WTC11 (cell line): ENCODE results near the gene LTBP3. TPM values are rescaled to one million over a fixed set of nuclear protein-coding genes. Genes with fewer than 3 reads are reported as not detected.

Experiments used
- AR ChIP-seq: fragments of 250-450 bp; sonication (Bioruptor Pico); IDR thresholded peaks from 2 replicates; pipeline ENCODE4 v1.9.0; 2021; ENCODE audit warnings: mild to moderate bottlenecking
- FOXJ3 ChIP-seq: sonication (generic); formaldehyde crosslinking; IDR thresholded peaks from 2 replicates; pipeline ENCODE4 v1.9.0; 2021; ENCODE audit warnings: missing genetic modification reagents, mild to moderate bottlenecking, borderline replicate concordance
- GABPB1 ChIP-seq: sonication (generic); formaldehyde crosslinking; IDR thresholded peaks from 2 replicates; pipeline ENCODE4 v1.8.1; 2023; ENCODE audit warnings: mild to moderate bottlenecking, missing genetic modification reagents
- GTF2I ChIP-seq: fragments of 250-450 bp; sonication (Bioruptor Pico); conservative IDR thresholded peaks from 2 replicates; pipeline ENCODE4 v1.4.0; 2021; ENCODE audit warnings: mild to moderate bottlenecking
- HMGA2 ChIP-seq: fragments of 250-450 bp; sonication (Bioruptor Pico); IDR thresholded peaks from 2 replicates; pipeline ENCODE4 v1.4.0; 2021; ENCODE audit warnings: mild to moderate bottlenecking, moderate library complexity
- IRF2 ChIP-seq: sonication (generic); formaldehyde crosslinking; IDR thresholded peaks from 2 replicates; pipeline ENCODE4 v1.8.0; 2022; ENCODE audit warnings: low read depth, missing genetic modification reagents, borderline replicate concordance
- RORB ChIP-seq: fragments of 250-450 bp; sonication (Bioruptor Pico); IDR thresholded peaks from 2 replicates; pipeline ENCODE4 v1.9.0; 2021; ENCODE audit warnings: mild to moderate bottlenecking
- ZNF317 ChIP-seq: sonication (generic); formaldehyde crosslinking; IDR thresholded peaks from 2 replicates; pipeline ENCODE4 v1.8.1; 2023; ENCODE audit warnings: low read depth, mild to moderate bottlenecking, moderate library complexity, missing genetic modification reagents, borderline replicate concordance
- total RNA-seq: library from RNA; stranded (reverse); gene quantifications from 3 replicates; pipeline ENCODE4 v1.2.3, GENCODE V29; 2021
- TF ChIP-seq, protein P1 (sequence below): sonication (generic); formaldehyde crosslinking; IDR thresholded peaks from 2 replicates; pipeline ENCODE4 v1.8.0; 2023; ENCODE audit warnings: missing genetic modification reagents, mild to moderate bottlenecking, borderline replicate concordance
- TF ChIP-seq, protein P2 (sequence below): sonication (generic); formaldehyde crosslinking; conservative IDR thresholded peaks from 2 replicates; pipeline ENCODE4 v1.8.1; 2022; ENCODE audit warnings: mild to moderate bottlenecking, missing genetic modification reagents
- TF ChIP-seq, protein P3 (sequence below): fragments of 250-450 bp; sonication (Bioruptor Pico); IDR thresholded peaks from 2 replicates; pipeline ENCODE4 v1.9.0; 2021; ENCODE audit warnings: mild to moderate bottlenecking
- TF ChIP-seq, protein P4 (sequence below): sonication (generic); formaldehyde crosslinking; conservative IDR thresholded peaks from 2 replicates; pipeline ENCODE4 v1.8.1; 2023; ENCODE audit warnings: mild to moderate bottlenecking, low read depth, missing genetic modification reagents, moderate library complexity
- TF ChIP-seq, protein P5 (sequence below): fragments of 200-600 bp; IDR thresholded peaks from 2 replicates; pipeline ENCODE4 v1.8.0; 2022; ENCODE audit warnings: antibody characterized with exemption

Gene LTBP3
- total RNA-seq, 1 experiment from 2014 or later: 20.7 TPM

DNA sequence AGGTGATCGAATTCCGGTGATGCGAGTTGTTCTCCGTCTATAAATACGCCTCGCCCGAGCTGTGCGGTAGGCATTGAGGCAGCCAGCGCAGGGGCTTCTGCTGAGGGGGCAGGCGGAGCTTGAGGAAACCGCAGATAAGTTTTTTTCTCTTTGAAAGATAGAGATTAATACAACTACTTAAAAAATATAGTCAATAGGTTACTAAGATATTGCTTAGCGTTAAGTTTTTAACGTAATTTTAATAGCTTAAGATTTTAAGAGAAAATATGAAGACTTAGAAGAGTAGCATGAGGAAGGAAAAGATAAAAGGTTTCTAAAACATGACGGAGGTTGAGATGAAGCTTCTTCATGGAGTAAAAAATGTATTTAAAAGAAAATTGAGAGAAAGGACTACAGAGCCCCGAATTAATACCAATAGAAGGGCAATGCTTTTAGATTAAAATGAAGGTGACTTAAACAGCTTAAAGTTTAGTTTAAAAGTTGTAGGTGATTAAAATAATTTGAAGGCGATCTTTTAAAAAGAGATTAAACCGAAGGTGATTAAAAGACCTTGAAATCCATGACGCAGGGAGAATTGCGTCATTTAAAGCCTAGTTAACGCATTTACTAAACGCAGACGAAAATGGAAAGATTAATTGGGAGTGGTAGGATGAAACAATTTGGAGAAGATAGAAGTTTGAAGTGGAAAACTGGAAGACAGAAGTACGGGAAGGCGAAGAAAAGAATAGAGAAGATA, 59.0 kb downstream of the LTBP3 start, which contains the start of gene MALAT1 (continued):
- TF ChIP-seq, protein P1, sequence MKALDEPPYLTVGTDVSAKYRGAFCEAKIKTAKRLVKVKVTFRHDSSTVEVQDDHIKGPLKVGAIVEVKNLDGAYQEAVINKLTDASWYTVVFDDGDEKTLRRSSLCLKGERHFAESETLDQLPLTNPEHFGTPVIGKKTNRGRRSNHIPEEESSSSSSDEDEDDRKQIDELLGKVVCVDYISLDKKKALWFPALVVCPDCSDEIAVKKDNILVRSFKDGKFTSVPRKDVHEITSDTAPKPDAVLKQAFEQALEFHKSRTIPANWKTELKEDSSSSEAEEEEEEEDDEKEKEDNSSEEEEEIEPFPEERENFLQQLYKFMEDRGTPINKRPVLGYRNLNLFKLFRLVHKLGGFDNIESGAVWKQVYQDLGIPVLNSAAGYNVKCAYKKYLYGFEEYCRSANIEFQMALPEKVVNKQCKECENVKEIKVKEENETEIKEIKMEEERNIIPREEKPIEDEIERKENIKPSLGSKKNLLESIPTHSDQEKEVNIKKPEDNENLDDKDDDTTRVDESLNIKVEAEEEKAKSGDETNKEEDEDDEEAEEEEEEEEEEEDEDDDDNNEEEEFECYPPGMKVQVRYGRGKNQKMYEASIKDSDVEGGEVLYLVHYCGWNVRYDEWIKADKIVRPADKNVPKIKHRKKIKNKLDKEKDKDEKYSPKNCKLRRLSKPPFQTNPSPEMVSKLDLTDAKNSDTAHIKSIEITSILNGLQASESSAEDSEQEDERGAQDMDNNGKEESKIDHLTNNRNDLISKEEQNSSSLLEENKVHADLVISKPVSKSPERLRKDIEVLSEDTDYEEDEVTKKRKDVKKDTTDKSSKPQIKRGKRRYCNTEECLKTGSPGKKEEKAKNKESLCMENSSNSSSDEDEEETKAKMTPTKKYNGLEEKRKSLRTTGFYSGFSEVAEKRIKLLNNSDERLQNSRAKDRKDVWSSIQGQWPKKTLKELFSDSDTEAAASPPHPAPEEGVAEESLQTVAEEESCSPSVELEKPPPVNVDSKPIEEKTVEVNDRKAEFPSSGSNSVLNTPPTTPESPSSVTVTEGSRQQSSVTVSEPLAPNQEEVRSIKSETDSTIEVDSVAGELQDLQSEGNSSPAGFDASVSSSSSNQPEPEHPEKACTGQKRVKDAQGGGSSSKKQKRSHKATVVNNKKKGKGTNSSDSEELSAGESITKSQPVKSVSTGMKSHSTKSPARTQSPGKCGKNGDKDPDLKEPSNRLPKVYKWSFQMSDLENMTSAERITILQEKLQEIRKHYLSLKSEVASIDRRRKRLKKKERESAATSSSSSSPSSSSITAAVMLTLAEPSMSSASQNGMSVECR (CRISPR knock-in tag): no peak; the same call in 1 of the 2 replicates
- TF ChIP-seq, protein P2, sequence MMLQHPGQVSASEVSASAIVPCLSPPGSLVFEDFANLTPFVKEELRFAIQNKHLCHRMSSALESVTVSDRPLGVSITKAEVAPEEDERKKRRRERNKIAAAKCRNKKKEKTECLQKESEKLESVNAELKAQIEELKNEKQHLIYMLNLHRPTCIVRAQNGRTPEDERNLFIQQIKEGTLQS (CRISPR knock-in tag): no peak
- TF ChIP-seq FOXJ3 (CRISPR knock-in tag) (0 out of 2 replicates have a peak, but pooled peaks have one; percentile 33), IRF2 (CRISPR knock-in tag) (no peak), GABPB1 (CRISPR knock-in tag) (0 out of 2 replicates have a peak, but pooled peaks have one; percentile 7), RORB (CRISPR knock-in tag) (peak; percentile 94), ZNF317 (CRISPR knock-in tag) (no peak), AR (CRISPR knock-in tag) (peak; percentile 91), GTF2I (peak; percentile 37; the same call in 1 of the 2 replicates), HMGA2 (CRISPR knock-in tag) (peak; percentile 64; the same call in 1 of the 2 replicates)
- TF ChIP-seq, protein P3, sequence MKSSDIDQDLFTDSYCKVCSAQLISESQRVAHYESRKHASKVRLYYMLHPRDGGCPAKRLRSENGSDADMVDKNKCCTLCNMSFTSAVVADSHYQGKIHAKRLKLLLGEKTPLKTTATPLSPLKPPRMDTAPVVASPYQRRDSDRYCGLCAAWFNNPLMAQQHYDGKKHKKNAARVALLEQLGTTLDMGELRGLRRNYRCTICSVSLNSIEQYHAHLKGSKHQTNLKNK: peak; percentile 98
- TF ChIP-seq, protein P4, sequence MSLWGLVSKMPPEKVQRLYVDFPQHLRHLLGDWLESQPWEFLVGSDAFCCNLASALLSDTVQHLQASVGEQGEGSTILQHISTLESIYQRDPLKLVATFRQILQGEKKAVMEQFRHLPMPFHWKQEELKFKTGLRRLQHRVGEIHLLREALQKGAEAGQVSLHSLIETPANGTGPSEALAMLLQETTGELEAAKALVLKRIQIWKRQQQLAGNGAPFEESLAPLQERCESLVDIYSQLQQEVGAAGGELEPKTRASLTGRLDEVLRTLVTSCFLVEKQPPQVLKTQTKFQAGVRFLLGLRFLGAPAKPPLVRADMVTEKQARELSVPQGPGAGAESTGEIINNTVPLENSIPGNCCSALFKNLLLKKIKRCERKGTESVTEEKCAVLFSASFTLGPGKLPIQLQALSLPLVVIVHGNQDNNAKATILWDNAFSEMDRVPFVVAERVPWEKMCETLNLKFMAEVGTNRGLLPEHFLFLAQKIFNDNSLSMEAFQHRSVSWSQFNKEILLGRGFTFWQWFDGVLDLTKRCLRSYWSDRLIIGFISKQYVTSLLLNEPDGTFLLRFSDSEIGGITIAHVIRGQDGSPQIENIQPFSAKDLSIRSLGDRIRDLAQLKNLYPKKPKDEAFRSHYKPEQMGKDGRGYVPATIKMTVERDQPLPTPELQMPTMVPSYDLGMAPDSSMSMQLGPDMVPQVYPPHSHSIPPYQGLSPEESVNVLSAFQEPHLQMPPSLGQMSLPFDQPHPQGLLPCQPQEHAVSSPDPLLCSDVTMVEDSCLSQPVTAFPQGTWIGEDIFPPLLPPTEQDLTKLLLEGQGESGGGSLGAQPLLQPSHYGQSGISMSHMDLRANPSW (CRISPR knock-in tag): no peak
- TF ChIP-seq, protein P5, sequence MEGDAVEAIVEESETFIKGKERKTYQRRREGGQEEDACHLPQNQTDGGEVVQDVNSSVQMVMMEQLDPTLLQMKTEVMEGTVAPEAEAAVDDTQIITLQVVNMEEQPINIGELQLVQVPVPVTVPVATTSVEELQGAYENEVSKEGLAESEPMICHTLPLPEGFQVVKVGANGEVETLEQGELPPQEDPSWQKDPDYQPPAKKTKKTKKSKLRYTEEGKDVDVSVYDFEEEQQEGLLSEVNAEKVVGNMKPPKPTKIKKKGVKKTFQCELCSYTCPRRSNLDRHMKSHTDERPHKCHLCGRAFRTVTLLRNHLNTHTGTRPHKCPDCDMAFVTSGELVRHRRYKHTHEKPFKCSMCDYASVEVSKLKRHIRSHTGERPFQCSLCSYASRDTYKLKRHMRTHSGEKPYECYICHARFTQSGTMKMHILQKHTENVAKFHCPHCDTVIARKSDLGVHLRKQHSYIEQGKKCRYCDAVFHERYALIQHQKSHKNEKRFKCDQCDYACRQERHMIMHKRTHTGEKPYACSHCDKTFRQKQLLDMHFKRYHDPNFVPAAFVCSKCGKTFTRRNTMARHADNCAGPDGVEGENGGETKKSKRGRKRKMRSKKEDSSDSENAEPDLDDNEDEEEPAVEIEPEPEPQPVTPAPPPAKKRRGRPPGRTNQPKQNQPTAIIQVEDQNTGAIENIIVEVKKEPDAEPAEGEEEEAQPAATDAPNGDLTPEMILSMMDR: no peak
